Raji (cell line): ENCODE measurements around the gene TGFBR1.

ENCODE experiments used
- POLR2A ChIP-seq: IDR thresholded peaks from 2 replicates; pipeline ENCODE4 v1.6.1; 2011; ENCODE audit warnings: low read depth, low read length, control low read depth; ENCODE audit not compliant: insufficient read depth

TGFBR1 gene

GRCh38 chr9:99190597-99191283 lies 85.8 kb downstream of the TGFBR1 start:
- no peak for TF ChIP-seq POLR2A

GRCh38 chr9:99192786-99193465 lies 88.0 kb downstream of the TGFBR1 start:
- TF ChIP-seq POLR2A, result no peak

GRCh38 chr9:99193466-99193821 lies 88.5 kb downstream of the TGFBR1 start:
- TF ChIP-seq POLR2A, result no peak

- TF ChIP-seq POLR2A, result no peak
Observed at GRCh38 chr9:99197124-99197630, 92.3 kb downstream of the TGFBR1 start.

GRCh38 chr9:99197987-99198386 lies 93.1 kb downstream of the TGFBR1 start:
- TF ChIP-seq POLR2A, result no peak

GRCh38 chr9:99199938-99200539 lies 95.1 kb downstream of the TGFBR1 start:
- TF ChIP-seq POLR2A, result no peak

- no peak for TF ChIP-seq POLR2A
Observed at GRCh38 chr9:99201603-99202002, 96.7 kb downstream of the TGFBR1 start.
